ENCODE measurements around the gene DNAAF1.
A peak's percentile ranks its signal among the peaks of the same experiment; 100 is the strongest.
"Not testable (repeated sequence)": the region's sequence is repeated elsewhere in the genome, so short reads cannot be mapped to it uniquely, and the experiment has no call there.

Gene DNAAF1

GRCh38 chr16:84111949-84112348 is 33.2 kb upstream of the DNAAF1 start:
- H3K27me3 ChIP-seq (ENCODE audit: insufficient read depth, low read length); H3K4me3 ChIP-seq (ENCODE audit: low read length); H3K36me3 ChIP-seq (ENCODE audit: insufficient read depth, low read length); H3K9me3 ChIP-seq (ENCODE audit: low read length); H2AFZ ChIP-seq (ENCODE audit: low read depth, low read length); H3K4me1 ChIP-seq (ENCODE audit: insufficient read depth, low read length): not testable (repeated sequence)

- peak overlapping the region; percentile 43 for H2AFZ ChIP-seq (ENCODE audit: low read depth, low read length)
- no peaks in the 10 kb centered on the region for H3K36me3 ChIP-seq (ENCODE audit: insufficient read depth, low read length)
- peaks cover 14% of the 10 kb centered on the region for H3K4me1 ChIP-seq (ENCODE audit: insufficient read depth, low read length)
- peak overlapping the region; percentile 96 for H3K4me3 ChIP-seq (ENCODE audit: low read length)
- H3K27me3 ChIP-seq (ENCODE audit: insufficient read depth, low read length): no peaks in the 10 kb centered on the region
- H3K9me3 ChIP-seq (ENCODE audit: low read length): no peaks in the 10 kb centered on the region
Measured at GRCh38 chr16:84115919-84116719, 29.0 kb upstream of the DNAAF1 start.

- peak within 1 kb of the TSS; percentile 96 for H3K4me3 ChIP-seq (ENCODE audit: low read length)
Measured at GRCh38 chr16:84116720-84117493, 28.2 kb upstream of the DNAAF1 start, which contains the start of gene MBTPS1. TSS of gene MBTPS1 (minus strand) at chr16:84116942. CDS start at chr16:84101783, 15,159 bp downstream.

GRCh38 chr16:84117494-84117843 is 27.6 kb upstream of the DNAAF1 start:
- Histone ChIP-seq H3K36me3 (ENCODE audit: insufficient read depth, low read length) (peaks cover 7% of the 10 kb centered on the region), H3K4me1 (ENCODE audit: insufficient read depth, low read length) (peaks cover 14% of the 10 kb centered on the region), H2AFZ (ENCODE audit: low read depth, low read length) (peak overlapping the region; percentile 78), H3K4me3 (ENCODE audit: low read length) (peak overlapping the region; percentile 96), H3K9me3 (ENCODE audit: low read length) (no peaks in the 10 kb centered on the region), H3K27me3 (ENCODE audit: insufficient read depth, low read length) (no peaks in the 10 kb centered on the region)

More at GRCh38 chr16:84116720-84117493, 28.2 kb upstream of the DNAAF1 start, which contains the start of gene MBTPS1:
- peak within 1 kb of the TSS; percentile 78 for H2AFZ ChIP-seq (ENCODE audit: low read depth, low read length)
- H3K4me1 ChIP-seq (ENCODE audit: insufficient read depth, low read length): peaks cover 14% of the 10 kb centered on the region
- H3K36me3 ChIP-seq (ENCODE audit: insufficient read depth, low read length): peaks cover 3% of the 10 kb centered on the region
- no peaks in the 10 kb centered on the region for H3K9me3 ChIP-seq (ENCODE audit: low read length)
- H3K27me3 ChIP-seq (ENCODE audit: insufficient read depth, low read length): no peaks in the 10 kb centered on the region

GRCh38 chr16:84118315-84118714 is 26.8 kb upstream of the DNAAF1 start:
- H3K36me3 ChIP-seq (ENCODE audit: insufficient read depth, low read length): peaks cover 15% of the 10 kb centered on the region
- not testable (repeated sequence) for H3K4me3 ChIP-seq (ENCODE audit: low read length); H2AFZ ChIP-seq (ENCODE audit: low read depth, low read length); H3K9me3 ChIP-seq (ENCODE audit: low read length); H3K27me3 ChIP-seq (ENCODE audit: insufficient read depth, low read length)
- H3K4me1 ChIP-seq (ENCODE audit: insufficient read depth, low read length): peaks cover 14% of the 10 kb centered on the region

- no peak overlapping the region for H2AFZ ChIP-seq (ENCODE audit: low read depth, low read length)
- no peaks in the 10 kb centered on the region for H3K27me3 ChIP-seq (ENCODE audit: insufficient read depth, low read length)
- no peak overlapping the region for H3K4me3 ChIP-seq (ENCODE audit: low read length)
- peaks cover 26% of the 10 kb centered on the region for H3K36me3 ChIP-seq (ENCODE audit: insufficient read depth, low read length)
- H3K9me3 ChIP-seq (ENCODE audit: low read length): no peaks in the 10 kb centered on the region
- peaks cover 14% of the 10 kb centered on the region for H3K4me1 ChIP-seq (ENCODE audit: insufficient read depth, low read length)
Measured at GRCh38 chr16:84119368-84119767, 25.7 kb upstream of the DNAAF1 start.

GRCh38 chr16:84120023-84120422 is 25.1 kb upstream of the DNAAF1 start:
- Histone ChIP-seq H3K4me3 (ENCODE audit: low read length) (no peak overlapping the region), H2AFZ (ENCODE audit: low read depth, low read length) (no peak overlapping the region), H3K36me3 (ENCODE audit: insufficient read depth, low read length) (peaks cover 30% of the 10 kb centered on the region), H3K9me3 (ENCODE audit: low read length) (no peaks in the 10 kb centered on the region), H3K4me1 (ENCODE audit: insufficient read depth, low read length) (peaks cover 14% of the 10 kb centered on the region), H3K27me3 (ENCODE audit: insufficient read depth, low read length) (no peaks in the 10 kb centered on the region)

GRCh38 chr16:84121007-84121406 is 24.1 kb upstream of the DNAAF1 start:
- Histone ChIP-seq H3K9me3 (ENCODE audit: low read length) (no peaks in the 10 kb centered on the region), H3K27me3 (ENCODE audit: insufficient read depth, low read length) (no peaks in the 10 kb centered on the region), H3K4me1 (ENCODE audit: insufficient read depth, low read length) (peaks cover 6% of the 10 kb centered on the region), H3K4me3 (ENCODE audit: low read length) (no peak overlapping the region), H3K36me3 (ENCODE audit: insufficient read depth, low read length) (peaks cover 32% of the 10 kb centered on the region), H2AFZ (ENCODE audit: low read depth, low read length) (no peak overlapping the region)

GRCh38 chr16:84124257-84125073 is 20.6 kb upstream of the DNAAF1 start:
- Histone ChIP-seq H3K4me1 (ENCODE audit: insufficient read depth, low read length) (no peaks in the 10 kb centered on the region), H2AFZ (ENCODE audit: low read depth, low read length) (no peak overlapping the region), H3K36me3 (ENCODE audit: insufficient read depth, low read length) (peaks cover 54% of the 10 kb centered on the region), H3K27me3 (ENCODE audit: insufficient read depth, low read length) (no peaks in the 10 kb centered on the region), H3K4me3 (ENCODE audit: low read length) (no peak overlapping the region), H3K9me3 (ENCODE audit: low read length) (no peaks in the 10 kb centered on the region)

- Histone ChIP-seq H3K9me3 (ENCODE audit: low read length) (no peaks in the 10 kb centered on the region), H3K4me3 (ENCODE audit: low read length) (no peak overlapping the region), H3K27me3 (ENCODE audit: insufficient read depth, low read length) (no peaks in the 10 kb centered on the region), H3K4me1 (ENCODE audit: insufficient read depth, low read length) (peaks cover under 1% of the 10 kb centered on the region), H3K36me3 (ENCODE audit: insufficient read depth, low read length) (peaks cover 38% of the 10 kb centered on the region), H2AFZ (ENCODE audit: low read depth, low read length) (no peak overlapping the region)
Measured at GRCh38 chr16:84131117-84131516, 14.0 kb upstream of the DNAAF1 start.

- no peak overlapping the region for H2AFZ ChIP-seq (ENCODE audit: low read depth, low read length)
- no peak overlapping the region for H3K4me3 ChIP-seq (ENCODE audit: low read length)
- H3K36me3 ChIP-seq (ENCODE audit: insufficient read depth, low read length): peaks cover 29% of the 10 kb centered on the region
- no peaks in the 10 kb centered on the region for H3K27me3 ChIP-seq (ENCODE audit: insufficient read depth, low read length)
- no peaks in the 10 kb centered on the region for H3K9me3 ChIP-seq (ENCODE audit: low read length)
- peaks cover 7% of the 10 kb centered on the region for H3K4me1 ChIP-seq (ENCODE audit: insufficient read depth, low read length)
Measured at GRCh38 chr16:84132527-84133285, 12.4 kb upstream of the DNAAF1 start.

GRCh38 chr16:84136331-84137125 is 8.6 kb upstream of the DNAAF1 start:
- peaks cover 3% of the 10 kb centered on the region for H3K36me3 ChIP-seq (ENCODE audit: insufficient read depth, low read length)
- no peak overlapping the region for H2AFZ ChIP-seq (ENCODE audit: low read depth, low read length)
- peaks cover 4% of the 10 kb centered on the region for H3K9me3 ChIP-seq (ENCODE audit: low read length)
- no peaks in the 10 kb centered on the region for H3K27me3 ChIP-seq (ENCODE audit: insufficient read depth, low read length)
- no peak overlapping the region for H3K4me3 ChIP-seq (ENCODE audit: low read length)
- H3K4me1 ChIP-seq (ENCODE audit: insufficient read depth, low read length): peaks cover 23% of the 10 kb centered on the region
